ENCODE data around the gene PRELID3B.

The PRELID3B gene

GRCh38 chr20:58995461-58996225 lies 46.9 kb downstream of the PRELID3B start:
- DNase-seq (ENCODE audit: low read depth in 1 of 2, low spot score in 1 of 2): no peak
- Histone ChIP-seq H3K27me3 (ENCODE audit: insufficient read depth, poor library complexity, severe bottlenecking) (no peaks in the 10 kb centered on the region), H3K27ac (replicated peaks) (no peak overlapping the region), H3K4me3 (replicated peaks; ENCODE audit: insufficient read depth, low read length) (no peak overlapping the region)
- TF ChIP-seq SPI1 (IDR thresholded peaks at IDR 0.05; ENCODE audit: borderline replicate concordance, low read depth): no peak
- TF ChIP-seq CTCF (IDR thresholded peaks at IDR 0.05; ENCODE audit: insufficient read depth, low read length): no peak
- TF ChIP-seq REST (IDR thresholded peaks at IDR 0.05; ENCODE audit: insufficient replicate concordance, low read depth): no peak
- no peak for TF ChIP-seq POLR2AphosphoS5 (IDR thresholded peaks at IDR 0.05; ENCODE audit: low read depth)
- TF ChIP-seq GABPA (IDR thresholded peaks at IDR 0.05; ENCODE audit: low read depth): no peak

GRCh38 chr20:58994390-58995159 lies 48.0 kb downstream of the PRELID3B start:
- Histone ChIP-seq H3K4me3 (replicated peaks; ENCODE audit: insufficient read depth, low read length) (no peak overlapping the region), H3K27ac (replicated peaks) (no peak overlapping the region), H3K27me3 (ENCODE audit: insufficient read depth, poor library complexity, severe bottlenecking) (no peaks in the 10 kb centered on the region)
- TF ChIP-seq CTCF (IDR thresholded peaks at IDR 0.05; ENCODE audit: insufficient read depth, low read length) (no peak), REST (IDR thresholded peaks at IDR 0.05; ENCODE audit: insufficient replicate concordance, low read depth) (no peak), POLR2AphosphoS5 (IDR thresholded peaks at IDR 0.05; ENCODE audit: low read depth) (no peak), SPI1 (IDR thresholded peaks at IDR 0.05; ENCODE audit: borderline replicate concordance, low read depth) (no peak; the same call in 1 of the 2 replicates), GABPA (IDR thresholded peaks at IDR 0.05; ENCODE audit: low read depth) (no peak)
- DNase-seq (ENCODE audit: low read depth in 1 of 2, low spot score in 1 of 2): no peak

GRCh38 chr20:58993332-58994248 lies 49.0 kb downstream of the PRELID3B start:
- no peak overlapping the region for H3K27ac ChIP-seq (replicated peaks)
- H3K27me3 ChIP-seq (ENCODE audit: insufficient read depth, poor library complexity, severe bottlenecking): no peaks in the 10 kb centered on the region
- no peak for DNase-seq (ENCODE audit: low read depth in 1 of 2, low spot score in 1 of 2)
- no peak for TF ChIP-seq GABPA (IDR thresholded peaks at IDR 0.05; ENCODE audit: low read depth)
- no peak overlapping the region for H3K4me3 ChIP-seq (replicated peaks; ENCODE audit: insufficient read depth, low read length)

Measured in HL-60 (cell line).